Measurements from ENCODE around the gene ZNF141.
"Not testable (repeated sequence)": the region's sequence is repeated elsewhere in the genome, so short reads cannot be mapped to it uniquely, and the experiment has no call there.

ZNF141 gene

DNA sequence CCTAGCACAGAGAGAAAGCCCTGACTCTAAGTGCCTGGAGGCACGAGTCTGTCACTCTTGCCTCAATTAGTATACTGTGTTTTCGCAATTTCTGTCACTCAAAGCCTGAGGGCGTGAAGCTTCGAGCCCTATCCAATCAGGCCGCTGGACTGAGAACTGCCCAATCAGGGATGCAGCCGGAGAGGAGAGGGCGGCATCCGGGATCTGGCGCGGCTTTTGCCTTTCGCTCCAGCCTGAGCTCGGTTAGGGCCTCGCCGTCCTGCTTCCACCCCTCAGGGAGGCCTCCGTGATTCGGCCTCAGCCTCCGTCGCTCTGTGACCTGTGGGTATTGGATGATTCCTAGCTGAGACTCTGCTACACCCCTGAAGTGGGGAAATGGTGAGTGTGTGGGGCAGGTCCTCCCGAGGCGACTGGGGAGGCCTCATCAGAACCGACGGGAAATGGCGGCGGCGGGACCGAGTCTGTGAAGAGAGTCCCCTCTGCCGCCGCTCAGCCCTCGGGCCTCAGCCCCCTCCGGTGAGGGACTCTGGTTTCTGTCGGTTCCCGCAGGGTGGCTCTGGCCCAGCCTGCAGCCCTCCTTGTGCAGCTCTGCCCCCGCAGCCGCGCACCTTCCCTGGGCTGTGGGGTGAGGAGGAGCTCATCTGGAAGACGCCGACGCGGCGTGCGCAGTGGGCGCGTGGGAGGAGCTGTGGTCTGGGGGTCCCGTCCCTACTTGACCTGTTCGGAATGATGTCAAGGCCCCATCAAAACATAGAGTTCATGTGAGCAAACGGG, 48.5 kb downstream of the ZNF141 start:
- DNase-seq, result no peak

DNA sequence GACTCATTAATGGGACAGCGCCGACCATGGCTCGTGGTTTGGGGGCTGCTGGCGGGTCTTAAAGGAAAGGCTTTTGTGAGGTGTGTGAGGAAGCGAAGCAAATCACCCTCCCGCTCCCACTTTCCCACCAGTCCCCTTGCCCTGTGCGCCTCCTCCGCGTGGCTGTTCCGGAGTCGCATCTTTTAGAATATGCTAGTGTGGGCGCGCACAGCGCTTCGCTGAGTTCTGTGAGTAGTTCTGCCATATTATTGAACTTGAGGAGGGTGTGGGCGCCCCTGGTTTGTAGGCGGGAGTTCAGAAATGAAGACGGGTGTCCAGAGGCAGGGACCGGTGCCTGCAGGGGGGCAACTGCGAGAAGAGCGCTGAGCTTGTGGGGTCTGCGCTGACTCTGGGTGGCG, 49.1 kb downstream of the ZNF141 start:
- DNase-seq, result no peak

DNA sequence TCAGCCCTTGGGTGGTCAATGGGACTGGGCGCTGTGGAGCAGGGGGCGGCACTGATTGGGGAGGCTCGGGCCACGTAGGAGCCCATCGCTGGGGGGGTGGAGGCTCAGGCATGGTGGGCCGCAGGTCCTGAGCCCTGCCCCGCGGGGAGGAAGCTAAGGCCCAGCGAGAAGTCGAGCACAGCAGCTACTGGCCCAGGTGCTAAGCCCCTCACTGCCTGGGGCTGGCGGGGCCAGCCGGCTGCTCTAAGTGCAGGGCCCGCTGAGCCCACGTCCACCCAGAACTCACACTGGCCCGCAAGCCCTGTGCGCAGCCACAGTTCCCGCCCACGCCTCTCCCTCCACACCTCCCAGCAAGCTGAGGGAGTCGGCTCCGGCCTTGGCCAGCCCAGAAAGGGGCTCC, 66.4 kb downstream of the ZNF141 start:
- no peak for DNase-seq

DNA sequence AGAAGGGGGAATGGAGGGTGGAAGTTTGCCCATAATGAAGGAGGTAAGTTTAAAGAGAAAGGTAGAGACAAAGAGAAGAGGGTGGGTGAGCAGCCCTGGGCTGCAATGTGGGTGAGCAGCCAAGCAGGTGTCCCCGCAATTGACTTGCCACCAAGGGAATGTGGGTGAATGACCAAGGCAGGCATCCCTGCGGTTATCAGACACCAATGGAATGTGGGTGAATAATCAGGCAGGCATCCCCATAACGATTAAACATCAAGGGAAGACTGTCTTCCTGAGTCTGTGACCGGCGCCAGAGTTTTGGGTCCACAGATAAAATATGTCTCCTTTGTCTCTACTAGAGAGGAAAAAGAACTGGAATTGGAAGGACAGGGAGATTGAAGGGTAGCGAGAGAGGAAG, 70.7 kb downstream of the ZNF141 start:
- DNase-seq, result not testable (repeated sequence)

DNA sequence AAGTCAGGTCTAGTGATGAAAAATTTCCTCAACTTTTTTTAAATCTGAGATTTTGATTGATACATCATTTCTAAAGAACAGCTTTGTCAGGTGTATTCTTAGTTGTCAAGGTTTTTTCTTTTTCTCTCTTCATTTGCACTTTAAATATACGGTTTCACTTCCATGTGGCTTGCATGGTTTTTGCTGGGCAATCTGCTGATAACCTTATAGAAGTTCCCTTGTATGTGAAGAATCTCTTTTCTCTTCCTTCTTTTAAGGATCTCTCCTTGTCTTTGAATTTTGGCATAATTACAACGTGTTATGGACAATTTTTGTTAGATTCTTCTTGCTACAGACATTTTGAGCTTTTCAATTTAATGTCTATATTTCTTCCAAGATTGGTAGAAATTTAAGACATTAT, 85.0 kb downstream of the ZNF141 start:
- DNase-seq, result no peak

Measured in DMS153 (cell line).